Peyer's patch (tissue), 4 donors: Measurements from ENCODE around the gene FMNL2. TPM values are rescaled to one million over a fixed set of nuclear protein-coding genes. Genes with fewer than 3 reads are reported as not detected.

Experiments used
- DNase-seq, 3 donors: peaks; one replicate each; pipeline ENCODE4 v3.0.0-alpha.2; 2017 to 2019
- H3K27ac ChIP-seq, 4 donors: fragments of 200-600 bp; sonication (generic); one replicate each; pipeline ENCODE4 v1.5.1; 2016 to 2019
- H3K27me3 ChIP-seq, 2 donors: fragments of 200-600 bp; sonication (generic); one replicate each; pipeline ENCODE4 v1.5.1; 2019
- H3K36me3 ChIP-seq, 3 donors: fragments of 200-600 bp; sonication (generic); one replicate each; pipeline ENCODE4 v1.5.1; 2016 to 2019
- H3K4me1 ChIP-seq, 4 donors: fragments of 200-600 bp; sonication (generic); one replicate each; pipeline ENCODE4 v1.5.1; 2016 to 2019
- H3K4me3 ChIP-seq, 4 donors: fragments of 200-600 bp; sonication (generic); 1 replicate in 3 of 4; 2 replicates in 1 of 4; pipeline ENCODE4 v1.5.1; 2016 to 2019; ENCODE audit warnings: mild to moderate bottlenecking in 1 of 4
- H3K9me3 ChIP-seq, 4 donors: fragments of 200-600 bp; sonication (generic); one replicate each; pipeline ENCODE4 v1.5.1; 2016 to 2019; ENCODE audit warnings: mild to moderate bottlenecking in 1 of 4
- CTCF ChIP-seq, 6 experiments: fragments of 450-650 bp in 4 of 6; fragments of 200-600 bp in 2 of 6; sonication (generic) in 1 of 6; IDR thresholded peaks; one replicate each; pipeline ENCODE4 v1.5.1; 2017 to 2019; ENCODE audit warnings: antibody characterized with exemption in 6 of 6, mild to moderate bottlenecking in 3 of 6, moderate library complexity in 1 of 6
- POLR2A ChIP-seq, 2 donors: fragments of 450-650 bp; IDR thresholded peaks; one replicate each; pipeline ENCODE4 v1.5.1; 2017; ENCODE audit warnings: antibody characterized with exemption in 2 of 2, mild to moderate bottlenecking in 2 of 2, moderate library complexity in 2 of 2
- total RNA-seq, 4 donors: library from RNA; depleted of rRNA; stranded (reverse); fragments of >200 nt; gene quantifications; one replicate each; pipeline ENCODE4 v1.1.0, GENCODE V29; 2016

FMNL2 gene
- total RNA-seq, 4 donors from 2014 or later: 7.5 to 52.0 (median 17.1) TPM

GRCh38 chr2:152475982-152476381 lies 141.0 kb downstream of the FMNL2 start:
- no peaks in the 10 kb centered on the region for H3K36me3 ChIP-seq
- DNase-seq: no peak
- TF ChIP-seq CTCF (IDR thresholded peaks at IDR 0.05): no peak
- TF ChIP-seq POLR2A (IDR thresholded peaks at IDR 0.05): no peak

GRCh38 chr2:152477347-152478092 lies 142.5 kb downstream of the FMNL2 start:
- H3K9me3 ChIP-seq: no peaks in the 10 kb centered on the region
- H3K4me1 ChIP-seq: no peaks in the 10 kb centered on the region
- TF ChIP-seq POLR2A (IDR thresholded peaks at IDR 0.05) (no peak), CTCF (IDR thresholded peaks at IDR 0.05) (no peak)
- H3K36me3 ChIP-seq: no peaks in the 10 kb centered on the region
- H3K4me3 ChIP-seq: no peak overlapping the region
- H3K27me3 ChIP-seq: no peaks in the 10 kb centered on the region
- no peak overlapping the region for H3K27ac ChIP-seq
- no peak for DNase-seq

More at GRCh38 chr2:152475982-152476381, 141.0 kb downstream of the FMNL2 start:
- no peak overlapping the region for H3K27ac ChIP-seq
- H3K9me3 ChIP-seq: no peaks in the 10 kb centered on the region
- no peak overlapping the region for H3K4me3 ChIP-seq
- no peaks in the 10 kb centered on the region for H3K27me3 ChIP-seq
- H3K4me1 ChIP-seq: peaks cover 0 to 6% (median 0%) of the 10 kb centered on the region in 4 donors

- no peaks in the 10 kb centered on the region for H3K36me3 ChIP-seq
- H3K27me3 ChIP-seq: no peaks in the 10 kb centered on the region
- H3K27ac ChIP-seq: no peak overlapping the region
- no peak for TF ChIP-seq CTCF (IDR thresholded peaks at IDR 0.05)
- TF ChIP-seq POLR2A (IDR thresholded peaks at IDR 0.05): no peak
- H3K9me3 ChIP-seq: no peaks in the 10 kb centered on the region
- no peaks in the 10 kb centered on the region for H3K4me1 ChIP-seq
- H3K4me3 ChIP-seq: no peak overlapping the region
- DNase-seq: no peak
Observed at GRCh38 chr2:152479282-152479681, 144.3 kb downstream of the FMNL2 start.

GRCh38 chr2:152480821-152481399 lies 145.9 kb downstream of the FMNL2 start:
- Histone ChIP-seq H3K36me3 (no peaks in the 10 kb centered on the region), H3K27ac (no peak overlapping the region), H3K9me3 (no peaks in the 10 kb centered on the region), H3K27me3 (no peaks in the 10 kb centered on the region), H3K4me3 (no peak overlapping the region), H3K4me1 (no peaks in the 10 kb centered on the region)
- no peak for TF ChIP-seq CTCF (IDR thresholded peaks at IDR 0.05)
- TF ChIP-seq POLR2A (IDR thresholded peaks at IDR 0.05): no peak
- DNase-seq: no peak

GRCh38 chr2:152481881-152482583 lies 147.1 kb downstream of the FMNL2 start:
- Histone ChIP-seq H3K9me3 (no peaks in the 10 kb centered on the region), H3K27ac (no peak overlapping the region), H3K4me1 (peaks cover 0 to 7% (median 0%) of the 10 kb centered on the region in 4 donors), H3K27me3 (no peaks in the 10 kb centered on the region), H3K4me3 (no peak overlapping the region), H3K36me3 (no peaks in the 10 kb centered on the region)
- DNase-seq: no peak
- TF ChIP-seq POLR2A (IDR thresholded peaks at IDR 0.05) (no peak), CTCF (IDR thresholded peaks at IDR 0.05) (no peak)
